Heart left ventricle (tissue), 13 donors: Measurements from ENCODE around the gene HLF.

ENCODE experiments used
- POLR2A ChIP-seq, 2 donors: fragments of 450-650 bp; IDR thresholded peaks; one replicate each; pipeline ENCODE4 v1.6.1; 2017; ENCODE audit warnings: antibody characterized with exemption in 2 of 2, mild to moderate bottlenecking in 2 of 2, moderate library complexity in 2 of 2
- TF ChIP-seq, protein P1 (sequence below), 12 donors: fragments of 200-600 bp; sonication (generic) in 4 of 12; IDR thresholded peaks; one replicate each; pipeline versions ENCODE4 v1.5.0 to v1.8.0; 2018 to 2022; ENCODE audit warnings: antibody characterized with exemption in 12 of 12, mild to moderate bottlenecking in 5 of 12
- donor health status: ischemic (EF 13 %, LVEDD 7.1; RV severe dilation, severe dysfunction).
- donor health status: DM: no; HTN: yes; CAD: no.
- donor health status: DM: no; HTN: no; CAD: no.
- donor health status: ischemic (EF 25% LVEDD 6.9; RV normal size, moderate dysfunction).
- donor health status: ischemic (EF 25% LVEDD 5.7; RV mildly dilated, moderate dysfunction).
- donor health status: ischemic (EF 35%, LVEDD 5.7; RV mildly dilated, moderate dysfunction).
- donor health status: nonischemic (EF 11% LVEDD 7.7; RV severe dilation, severe dysfunction).
- donor health status: DM: yes; HTN: yes; CAD: no.
- donor health status: PGD.
- donor health status: ischemic (EF 29% LVEDD 5.4; RV normal size, mild dysfunction).
- donor health status: nonischemic (EF 23%, LVEDD 6.1; RV moderate dilation, normal function).

DNA sequence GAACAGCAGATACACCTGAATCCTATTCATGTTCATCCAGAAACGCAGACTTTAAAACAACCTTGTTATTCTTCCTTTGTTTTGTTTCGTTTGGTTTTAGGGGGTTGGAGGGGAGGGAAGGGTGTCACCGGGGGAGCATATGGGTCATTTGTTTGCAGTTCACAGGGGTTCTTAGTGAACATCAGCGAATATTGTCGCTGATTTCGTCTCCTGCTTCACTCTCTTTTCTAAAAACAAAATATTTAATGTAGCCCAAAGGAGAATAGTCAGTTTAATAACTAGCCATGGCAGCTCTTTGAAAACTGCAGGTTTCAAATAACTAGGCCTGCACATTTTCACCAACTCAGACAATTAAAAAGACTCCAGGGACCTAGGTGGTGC, 37.6 kb downstream of the HLF start:
- TF ChIP-seq, protein P1, sequence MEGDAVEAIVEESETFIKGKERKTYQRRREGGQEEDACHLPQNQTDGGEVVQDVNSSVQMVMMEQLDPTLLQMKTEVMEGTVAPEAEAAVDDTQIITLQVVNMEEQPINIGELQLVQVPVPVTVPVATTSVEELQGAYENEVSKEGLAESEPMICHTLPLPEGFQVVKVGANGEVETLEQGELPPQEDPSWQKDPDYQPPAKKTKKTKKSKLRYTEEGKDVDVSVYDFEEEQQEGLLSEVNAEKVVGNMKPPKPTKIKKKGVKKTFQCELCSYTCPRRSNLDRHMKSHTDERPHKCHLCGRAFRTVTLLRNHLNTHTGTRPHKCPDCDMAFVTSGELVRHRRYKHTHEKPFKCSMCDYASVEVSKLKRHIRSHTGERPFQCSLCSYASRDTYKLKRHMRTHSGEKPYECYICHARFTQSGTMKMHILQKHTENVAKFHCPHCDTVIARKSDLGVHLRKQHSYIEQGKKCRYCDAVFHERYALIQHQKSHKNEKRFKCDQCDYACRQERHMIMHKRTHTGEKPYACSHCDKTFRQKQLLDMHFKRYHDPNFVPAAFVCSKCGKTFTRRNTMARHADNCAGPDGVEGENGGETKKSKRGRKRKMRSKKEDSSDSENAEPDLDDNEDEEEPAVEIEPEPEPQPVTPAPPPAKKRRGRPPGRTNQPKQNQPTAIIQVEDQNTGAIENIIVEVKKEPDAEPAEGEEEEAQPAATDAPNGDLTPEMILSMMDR (IDR thresholded peaks at IDR 0.05) = no peak
- no peak for TF ChIP-seq POLR2A (IDR thresholded peaks at IDR 0.05)
